Measurements from ENCODE around the gene MIEF1.
A peak's percentile ranks its signal among the peaks of the same experiment; 100 is the strongest.
"Not testable (repeated sequence)": the region's sequence is repeated elsewhere in the genome, so short reads cannot be mapped to it uniquely, and the experiment has no call there.

The MIEF1 gene

DNA sequence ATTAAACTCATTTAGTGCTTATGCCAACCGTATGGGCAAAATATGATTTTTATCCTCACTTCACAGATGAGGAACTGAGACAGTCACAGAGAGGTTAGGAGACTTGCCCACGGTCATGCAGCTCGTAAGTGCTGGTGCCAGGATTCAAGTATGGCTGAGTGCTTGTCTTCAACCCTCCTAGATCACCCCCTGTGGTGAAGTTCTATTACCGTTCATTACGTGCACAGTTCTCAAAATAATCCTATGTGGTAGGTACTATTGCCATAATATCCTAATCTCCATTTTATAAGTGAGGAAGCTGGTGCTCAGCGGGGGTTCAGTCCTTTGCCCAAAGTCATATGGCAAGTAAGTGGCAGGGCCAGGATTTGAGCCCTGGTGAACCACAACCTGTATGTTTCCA lies 1.5 kb downstream of the MIEF1 start:
- no peak for DNase-seq (ENCODE audit: low read depth)
- peak overlapping the region; percentile 89 for H3K4me3 ChIP-seq (ENCODE audit: low read length)
- TF ChIP-seq, protein P1, sequence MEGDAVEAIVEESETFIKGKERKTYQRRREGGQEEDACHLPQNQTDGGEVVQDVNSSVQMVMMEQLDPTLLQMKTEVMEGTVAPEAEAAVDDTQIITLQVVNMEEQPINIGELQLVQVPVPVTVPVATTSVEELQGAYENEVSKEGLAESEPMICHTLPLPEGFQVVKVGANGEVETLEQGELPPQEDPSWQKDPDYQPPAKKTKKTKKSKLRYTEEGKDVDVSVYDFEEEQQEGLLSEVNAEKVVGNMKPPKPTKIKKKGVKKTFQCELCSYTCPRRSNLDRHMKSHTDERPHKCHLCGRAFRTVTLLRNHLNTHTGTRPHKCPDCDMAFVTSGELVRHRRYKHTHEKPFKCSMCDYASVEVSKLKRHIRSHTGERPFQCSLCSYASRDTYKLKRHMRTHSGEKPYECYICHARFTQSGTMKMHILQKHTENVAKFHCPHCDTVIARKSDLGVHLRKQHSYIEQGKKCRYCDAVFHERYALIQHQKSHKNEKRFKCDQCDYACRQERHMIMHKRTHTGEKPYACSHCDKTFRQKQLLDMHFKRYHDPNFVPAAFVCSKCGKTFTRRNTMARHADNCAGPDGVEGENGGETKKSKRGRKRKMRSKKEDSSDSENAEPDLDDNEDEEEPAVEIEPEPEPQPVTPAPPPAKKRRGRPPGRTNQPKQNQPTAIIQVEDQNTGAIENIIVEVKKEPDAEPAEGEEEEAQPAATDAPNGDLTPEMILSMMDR (IDR thresholded peaks at IDR 0.05; ENCODE audit: insufficient read depth, low read depth, low read length, missing control alignments) = no peak

DNA sequence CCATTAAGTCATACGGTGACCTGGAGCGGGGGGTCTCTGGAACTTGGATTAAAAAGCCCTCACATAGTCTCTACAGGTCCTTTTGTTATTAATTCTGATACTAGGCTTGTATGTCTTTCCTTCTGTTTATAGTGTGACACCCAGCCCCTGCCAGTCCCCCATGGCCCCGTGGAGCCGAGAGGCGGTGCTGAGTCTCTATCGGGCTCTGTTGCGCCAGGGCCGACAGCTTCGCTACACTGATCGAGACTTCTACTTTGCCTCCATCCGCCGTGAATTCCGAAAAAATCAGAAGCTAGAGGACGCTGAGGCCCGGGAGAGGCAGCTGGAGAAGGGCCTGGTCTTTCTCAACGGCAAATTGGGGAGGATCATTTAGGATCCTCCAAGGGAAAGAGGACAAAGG lies 2.0 kb downstream of the MIEF1 start:
- no peak overlapping the region for H3K4me3 ChIP-seq (ENCODE audit: low read length)
- DNase-seq (ENCODE audit: low read depth) = no peak
- TF ChIP-seq, protein P1 (IDR thresholded peaks at IDR 0.05; ENCODE audit: insufficient read depth, low read depth, low read length, missing control alignments) = no peak

DNA sequence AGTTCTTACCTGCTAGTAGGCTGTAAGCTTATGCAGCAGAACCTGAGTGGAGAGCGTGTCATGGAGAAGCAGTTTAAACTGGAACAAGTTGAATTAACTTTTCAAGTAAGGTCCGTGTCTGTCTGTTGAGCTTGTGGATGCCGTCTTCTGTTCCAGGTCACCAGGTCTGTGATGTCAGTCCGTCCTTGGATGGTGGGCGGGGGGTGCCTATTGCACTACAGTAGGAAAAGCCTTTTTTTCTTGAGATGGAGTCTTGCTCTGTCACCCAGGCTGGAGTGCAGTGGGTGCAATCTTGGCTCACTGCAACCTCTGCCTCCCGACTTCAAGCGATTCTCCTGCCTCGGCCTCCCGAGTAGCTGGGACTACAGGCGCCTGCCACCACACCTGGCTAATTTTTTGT lies 4.9 kb downstream of the MIEF1 start:
- H3K4me3 ChIP-seq (ENCODE audit: low read length); DNase-seq (ENCODE audit: low read depth): not testable (repeated sequence)

DNA sequence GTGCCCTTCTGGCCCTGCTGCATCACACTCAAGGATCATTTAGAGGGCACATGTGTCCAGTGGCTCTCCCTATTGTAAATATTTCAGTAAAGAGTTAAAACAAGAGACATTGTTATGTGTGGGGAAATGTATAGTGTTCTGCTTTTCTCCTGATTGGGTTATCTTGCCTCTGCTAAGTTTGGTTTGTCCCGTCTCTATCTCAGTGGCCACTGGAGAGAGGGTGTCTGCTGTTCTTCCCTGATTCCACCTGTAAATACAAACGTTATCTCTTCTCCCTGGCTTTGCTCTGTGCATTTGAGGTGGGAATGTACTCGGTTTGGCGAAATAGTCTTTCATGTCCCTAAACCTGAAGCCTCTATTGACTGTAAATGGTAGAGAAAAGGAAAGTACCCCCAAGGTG lies 6.3 kb downstream of the MIEF1 start:
- no peak for DNase-seq (ENCODE audit: low read depth)
- H3K4me3 ChIP-seq (ENCODE audit: low read length) = no peak overlapping the region
- TF ChIP-seq, protein P1 (IDR thresholded peaks at IDR 0.05; ENCODE audit: insufficient read depth, low read depth, low read length, missing control alignments) = no peak

DNA sequence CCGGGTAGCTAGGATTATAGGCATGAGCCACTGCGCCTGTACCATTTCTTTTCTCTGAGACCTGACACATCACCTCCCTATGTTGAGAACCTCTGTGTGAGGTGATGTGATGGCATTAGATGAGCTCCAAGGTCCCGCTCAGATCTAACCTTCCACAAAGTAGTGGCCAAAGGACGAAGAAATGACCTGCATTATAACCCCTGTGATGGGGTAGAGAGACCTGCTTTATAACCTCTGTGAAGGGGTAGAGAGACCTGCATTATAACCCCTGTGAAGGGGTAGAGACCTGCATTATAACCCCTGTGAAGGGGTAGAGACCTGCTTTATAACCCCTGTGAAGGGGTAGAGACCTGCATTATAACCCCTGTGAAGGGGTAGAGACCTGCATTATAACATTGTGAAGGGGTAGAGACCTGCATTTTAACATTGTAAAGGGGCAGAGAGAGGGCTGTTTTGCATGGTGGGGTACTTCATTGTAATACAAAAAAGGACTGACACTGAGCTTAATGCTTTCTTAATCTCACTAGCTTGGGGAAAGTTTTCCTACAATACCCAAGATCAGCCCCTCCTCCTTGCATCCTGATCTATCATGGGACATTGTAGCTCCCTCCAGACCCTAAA lies 8.5 kb downstream of the MIEF1 start:
- H3K4me3 ChIP-seq (ENCODE audit: low read length) = no peak overlapping the region
- TF ChIP-seq, protein P1 (IDR thresholded peaks at IDR 0.05; ENCODE audit: insufficient read depth, low read depth, low read length, missing control alignments) = no peak
- no peak for DNase-seq (ENCODE audit: low read depth)

DNA sequence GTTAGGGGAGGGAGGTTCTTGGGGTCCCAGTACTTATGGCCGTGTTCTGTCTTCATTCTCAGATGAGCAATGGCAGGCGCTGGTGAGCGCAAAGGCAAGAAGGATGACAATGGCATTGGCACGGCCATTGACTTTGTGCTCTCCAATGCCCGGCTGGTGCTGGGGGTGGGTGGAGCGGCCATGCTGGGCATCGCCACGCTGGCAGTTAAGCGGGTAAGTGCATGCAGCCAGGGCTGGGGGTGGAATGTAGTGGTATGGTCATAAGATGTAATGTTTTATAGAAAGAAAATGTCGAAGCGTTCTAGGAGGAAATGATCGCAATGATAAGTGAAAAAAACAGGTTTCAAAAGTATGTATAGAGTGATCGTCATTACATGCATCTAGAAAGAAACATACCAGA lies 9.1 kb downstream of the MIEF1 start:
- TF ChIP-seq, protein P1 (IDR thresholded peaks at IDR 0.05; ENCODE audit: insufficient read depth, low read depth, low read length, missing control alignments) = no peak
- H3K4me3 ChIP-seq (ENCODE audit: low read length) = no peak overlapping the region
- no peak for DNase-seq (ENCODE audit: low read depth)

DNA sequence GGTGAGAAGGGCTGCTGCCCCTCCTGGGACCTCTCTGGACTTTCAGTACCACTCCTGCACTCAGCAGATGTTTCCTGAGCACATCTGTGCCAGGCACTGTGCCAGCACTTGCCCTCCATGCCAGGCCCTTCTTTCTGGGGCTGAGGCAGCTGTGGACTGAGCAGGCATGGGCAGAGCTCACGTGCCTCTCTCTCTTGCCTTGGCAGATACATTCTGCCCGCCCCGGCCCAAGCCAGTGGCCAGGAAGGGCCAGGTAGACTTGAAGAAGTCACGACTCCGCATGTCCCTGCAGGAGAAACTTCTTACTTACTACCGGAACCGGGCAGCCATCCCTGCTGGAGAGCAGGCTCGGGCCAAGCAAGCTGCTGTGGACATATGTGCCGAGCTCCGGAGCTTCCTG lies 9.9 kb downstream of the MIEF1 start:
- TF ChIP-seq, protein P1 (IDR thresholded peaks at IDR 0.05; ENCODE audit: insufficient read depth, low read depth, low read length, missing control alignments) = no peak
- DNase-seq (ENCODE audit: low read depth) = no peak
- no peak overlapping the region for H3K4me3 ChIP-seq (ENCODE audit: low read length)
